ENCODE data around the gene DMXL2. TPM values are rescaled to one million over a fixed set of nuclear protein-coding genes. Genes with fewer than 3 reads are reported as not detected.

Gene DMXL2
- total RNA-seq, 2 experiments from 2014 or later, result 4.2 to 4.8 TPM

- intact Hi-C loops (cut with micrococcal nuclease), result no loop called here
Measured at GRCh38 chr15:51483985-51484384, 138.6 kb downstream of the DMXL2 start.

GRCh38 chr15:51483520-51483919, 139.1 kb downstream of the DMXL2 start:
- no peaks in the 10 kb centered on the region for H3K4me1 Mint-ChIP-seq (ENCODE audit: low read depth)
- H3K36me3 Mint-ChIP-seq (ENCODE audit: low read depth), result peaks cover 17% of the 10 kb centered on the region
- CTCF ChIA-PET, result no interaction called here
- ATAC-seq (no peak), DNase-seq (no peak)
- peaks cover 16% of the 10 kb centered on the region for H3K9me3 Mint-ChIP-seq
- no peak overlapping the region for H3K27ac Mint-ChIP-seq
- no peak overlapping the region for H3K4me3 Mint-ChIP-seq
- TF ChIP-seq, protein P1, sequence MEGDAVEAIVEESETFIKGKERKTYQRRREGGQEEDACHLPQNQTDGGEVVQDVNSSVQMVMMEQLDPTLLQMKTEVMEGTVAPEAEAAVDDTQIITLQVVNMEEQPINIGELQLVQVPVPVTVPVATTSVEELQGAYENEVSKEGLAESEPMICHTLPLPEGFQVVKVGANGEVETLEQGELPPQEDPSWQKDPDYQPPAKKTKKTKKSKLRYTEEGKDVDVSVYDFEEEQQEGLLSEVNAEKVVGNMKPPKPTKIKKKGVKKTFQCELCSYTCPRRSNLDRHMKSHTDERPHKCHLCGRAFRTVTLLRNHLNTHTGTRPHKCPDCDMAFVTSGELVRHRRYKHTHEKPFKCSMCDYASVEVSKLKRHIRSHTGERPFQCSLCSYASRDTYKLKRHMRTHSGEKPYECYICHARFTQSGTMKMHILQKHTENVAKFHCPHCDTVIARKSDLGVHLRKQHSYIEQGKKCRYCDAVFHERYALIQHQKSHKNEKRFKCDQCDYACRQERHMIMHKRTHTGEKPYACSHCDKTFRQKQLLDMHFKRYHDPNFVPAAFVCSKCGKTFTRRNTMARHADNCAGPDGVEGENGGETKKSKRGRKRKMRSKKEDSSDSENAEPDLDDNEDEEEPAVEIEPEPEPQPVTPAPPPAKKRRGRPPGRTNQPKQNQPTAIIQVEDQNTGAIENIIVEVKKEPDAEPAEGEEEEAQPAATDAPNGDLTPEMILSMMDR (IDR thresholded peaks at IDR 0.05), result no peak
- POLR2A ChIA-PET, result no interaction called here
- no peaks in the 10 kb centered on the region for H3K27me3 Mint-ChIP-seq
- intact Hi-C loops (cut with micrococcal nuclease), result no loop called here

More at GRCh38 chr15:51483985-51484384, 138.6 kb downstream of the DMXL2 start:
- CTCF ChIA-PET, result no interaction called here
- Mint-ChIP-seq H3K9me3 (peaks cover 16% of the 10 kb centered on the region), H3K4me3 (no peak overlapping the region), H3K27ac (no peak overlapping the region), H3K27me3 (no peaks in the 10 kb centered on the region), H3K4me1 (ENCODE audit: low read depth) (no peaks in the 10 kb centered on the region), H3K36me3 (ENCODE audit: low read depth) (peaks cover 22% of the 10 kb centered on the region)
- TF ChIP-seq, protein P1 (IDR thresholded peaks at IDR 0.05), result no peak
- ATAC-seq, result no peak
- DNase-seq, result no peak
- POLR2A ChIA-PET, result no interaction called here

- POLR2A ChIA-PET, result no interaction called here
- Mint-ChIP-seq H3K36me3 (ENCODE audit: low read depth) (peaks cover 2% of the 10 kb centered on the region), H3K4me3 (no peak overlapping the region), H3K27ac (no peak overlapping the region), H3K9me3 (no peaks in the 10 kb centered on the region), H3K4me1 (ENCODE audit: low read depth) (no peaks in the 10 kb centered on the region), H3K27me3 (no peaks in the 10 kb centered on the region)
- intact Hi-C loops (cut with micrococcal nuclease), result no loop called here
- no peak for ATAC-seq
- TF ChIP-seq, protein P1 (IDR thresholded peaks at IDR 0.05), result no peak
- DNase-seq, result no peak
- CTCF ChIA-PET, result no interaction called here
Measured at GRCh38 chr15:51475736-51476135, 146.8 kb downstream of the DMXL2 start.

DNA sequence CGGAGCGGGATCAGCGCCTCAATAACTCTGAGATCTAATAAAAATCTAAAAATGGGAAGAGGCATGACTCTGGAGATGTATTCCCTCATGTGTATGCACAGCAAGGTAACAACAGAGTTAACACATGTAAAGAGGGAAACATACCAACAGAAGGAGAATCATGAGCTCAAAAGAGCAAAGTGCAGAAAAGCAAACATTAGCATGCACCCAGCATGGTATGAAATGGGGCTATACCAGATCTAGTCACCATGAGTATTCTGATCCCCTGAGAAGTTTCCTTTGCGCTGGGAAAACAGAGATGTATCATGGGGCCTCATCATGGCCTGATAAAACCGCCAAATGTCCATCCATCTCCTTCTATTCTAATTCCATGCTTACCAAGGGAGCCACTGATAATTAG, 152.1 kb downstream of the DMXL2 start:
- ChIA-PET POLR2A (no interaction called here), CTCF (no interaction called here)
- H3K4me1 Mint-ChIP-seq (ENCODE audit: low read depth), result no peaks in the 10 kb centered on the region

GRCh38 chr15:51460796-51461195, 161.8 kb downstream of the DMXL2 start:
- ChIA-PET CTCF (no interaction called here), POLR2A (no interaction called here)
- Mint-ChIP-seq H3K9me3 (no peaks in the 10 kb centered on the region), H3K4me1 (ENCODE audit: low read depth) (no peaks in the 10 kb centered on the region), H3K27ac (no peak overlapping the region), H3K27me3 (no peaks in the 10 kb centered on the region), H3K36me3 (ENCODE audit: low read depth) (no peaks in the 10 kb centered on the region), H3K4me3 (no peak overlapping the region)
- no peak for ATAC-seq
- no peak for DNase-seq
- intact Hi-C loops (cut with micrococcal nuclease), result no loop called here
- TF ChIP-seq, protein P1 (IDR thresholded peaks at IDR 0.05), result no peak

More for the DNA sequence above, 152.1 kb downstream of the DMXL2 start:
- TF ChIP-seq, protein P1 (IDR thresholded peaks at IDR 0.05), result no peak
- ATAC-seq, result no peak
- Mint-ChIP-seq H3K9me3 (no peaks in the 10 kb centered on the region), H3K27me3 (no peaks in the 10 kb centered on the region), H3K36me3 (ENCODE audit: low read depth) (peaks cover 2% of the 10 kb centered on the region), H3K27ac (no peak overlapping the region), H3K4me3 (no peak overlapping the region)
- intact Hi-C loops (cut with micrococcal nuclease), result no loop called here
- DNase-seq, result no peak

Data from activated CD8-positive, alpha-beta T cell treated with anti-CD3 and anti-CD28 coated beads for 36 hours (primary cell).